Transverse colon (tissue), 4 donors: ENCODE results near the gene PDE8A.

Source experiments
- EP300 ChIP-seq: sonication (generic); formaldehyde crosslinking; IDR thresholded peaks from one replicate; pipeline ENCODE4 v1.6.1; 2017; ENCODE audit warnings: antibody characterized with exemption, low read depth
- POLR2A ChIP-seq: fragments of 450-650 bp; IDR thresholded peaks from one replicate; pipeline ENCODE4 v1.6.1; 2016; ENCODE audit warnings: antibody characterized with exemption, mild to moderate bottlenecking, moderate library complexity
- POLR2AphosphoS5 ChIP-seq, 3 donors: sonication (generic); formaldehyde crosslinking; IDR thresholded peaks; one replicate each; pipeline ENCODE4 v1.6.1; 2016; ENCODE audit warnings: antibody characterized with exemption in 3 of 3
- TF ChIP-seq, protein P1 (sequence below), 5 experiments: fragments of 200-600 bp in 3 of 5; fragments of 450-650 bp in 2 of 5; sonication (generic) in 3 of 5; IDR thresholded peaks; 1 replicate in 2 of 5; 2 replicates in 3 of 5; pipeline ENCODE4 v1.5.1; 2016 to 2017; ENCODE audit warnings: antibody characterized with exemption in 5 of 5, inconsistent platforms in 3 of 5, mild to moderate bottlenecking in 2 of 5, moderate library complexity in 1 of 5

DNA sequence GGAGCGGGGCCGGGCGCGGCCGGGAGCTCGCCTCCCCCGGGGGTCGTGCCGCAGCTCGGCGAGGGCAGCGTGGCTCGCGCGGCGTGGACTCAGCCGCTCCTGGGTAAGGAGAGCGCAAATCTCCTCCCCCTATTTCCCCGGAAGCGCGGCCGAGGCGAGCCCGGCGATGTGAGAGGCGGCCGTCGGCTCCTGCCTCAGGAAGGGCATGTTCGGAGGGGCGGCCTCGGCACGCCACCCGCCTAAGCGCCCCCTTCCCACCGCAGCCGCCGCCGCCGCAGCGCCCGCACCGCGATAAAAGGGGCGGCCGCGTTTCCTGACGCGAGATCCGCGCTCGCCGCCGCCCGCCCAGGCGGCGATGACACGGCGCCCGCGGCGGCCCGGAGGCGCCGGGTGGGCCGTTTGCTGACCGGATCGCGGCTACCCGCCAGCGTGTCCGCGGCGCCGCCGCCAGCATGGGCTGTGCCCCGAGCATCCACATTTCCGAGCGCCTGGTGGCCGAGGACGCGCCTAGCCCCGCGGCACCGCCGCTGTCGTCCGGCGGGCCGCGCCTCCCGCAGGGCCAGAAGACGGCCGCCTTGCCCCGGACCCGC is at the start of gene PDE8A:
- TF ChIP-seq, protein P1, sequence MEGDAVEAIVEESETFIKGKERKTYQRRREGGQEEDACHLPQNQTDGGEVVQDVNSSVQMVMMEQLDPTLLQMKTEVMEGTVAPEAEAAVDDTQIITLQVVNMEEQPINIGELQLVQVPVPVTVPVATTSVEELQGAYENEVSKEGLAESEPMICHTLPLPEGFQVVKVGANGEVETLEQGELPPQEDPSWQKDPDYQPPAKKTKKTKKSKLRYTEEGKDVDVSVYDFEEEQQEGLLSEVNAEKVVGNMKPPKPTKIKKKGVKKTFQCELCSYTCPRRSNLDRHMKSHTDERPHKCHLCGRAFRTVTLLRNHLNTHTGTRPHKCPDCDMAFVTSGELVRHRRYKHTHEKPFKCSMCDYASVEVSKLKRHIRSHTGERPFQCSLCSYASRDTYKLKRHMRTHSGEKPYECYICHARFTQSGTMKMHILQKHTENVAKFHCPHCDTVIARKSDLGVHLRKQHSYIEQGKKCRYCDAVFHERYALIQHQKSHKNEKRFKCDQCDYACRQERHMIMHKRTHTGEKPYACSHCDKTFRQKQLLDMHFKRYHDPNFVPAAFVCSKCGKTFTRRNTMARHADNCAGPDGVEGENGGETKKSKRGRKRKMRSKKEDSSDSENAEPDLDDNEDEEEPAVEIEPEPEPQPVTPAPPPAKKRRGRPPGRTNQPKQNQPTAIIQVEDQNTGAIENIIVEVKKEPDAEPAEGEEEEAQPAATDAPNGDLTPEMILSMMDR (IDR thresholded peaks at IDR 0.05): no peak
- TF ChIP-seq POLR2AphosphoS5 (IDR thresholded peaks at IDR 0.05) (no peak), EP300 (no peak), POLR2A (no peak)
